NCI-H748 treated with DMSO at 0.1 percent for 48 hours (cell line): ENCODE results near the gene MRC2.
"Not testable (repeated sequence)": the region's sequence is repeated elsewhere in the genome, so short reads cannot be mapped to it uniquely, and the experiment has no call there.

Experiments
- DNase-seq: peaks from one replicate; lab custom pipeline; 2025; lab: John Stamatoyannopoulos, UW

MRC2 gene

GRCh38 chr17:62627219-62627903 lies at the start of gene MRC2:
MRC2 (plus strand) TSS chr17:62627670; CDS start chr17:62627803, 133 bp downstream.
- no peak for DNase-seq

GRCh38 chr17:62578757-62579487 lies 48.5 kb upstream of the MRC2 start:
- no peak for DNase-seq

- no peak for DNase-seq
Measured at GRCh38 chr17:62580947-62581346, 46.5 kb upstream of the MRC2 start.

GRCh38 chr17:62581764-62582163 lies 45.7 kb upstream of the MRC2 start:
- no peak for DNase-seq

GRCh38 chr17:62587554-62587953 lies 39.9 kb upstream of the MRC2 start:
- no peak for DNase-seq

GRCh38 chr17:62588109-62588508 lies 39.4 kb upstream of the MRC2 start:
- no peak for DNase-seq

DNA sequence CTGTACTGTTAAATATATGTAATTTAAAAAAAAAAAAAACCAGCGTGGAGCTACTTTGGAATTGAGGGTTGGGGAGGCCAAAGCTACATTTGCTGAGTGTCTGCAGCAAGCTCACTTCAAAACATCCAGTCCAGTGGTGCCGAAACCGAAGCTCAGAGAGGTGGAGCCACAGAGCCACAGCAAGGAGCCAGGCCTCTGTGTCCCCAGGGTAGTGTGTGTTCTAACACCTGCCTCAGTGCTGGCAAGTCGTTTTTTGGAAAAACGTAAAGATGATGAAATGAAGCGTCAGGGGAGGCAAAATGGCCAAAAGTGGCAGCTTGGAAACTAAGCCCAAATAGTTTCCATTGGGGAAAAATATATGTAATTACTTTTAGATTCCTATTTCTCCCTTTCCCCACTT lies 36.1 kb upstream of the MRC2 start:
- no peak for DNase-seq

DNA sequence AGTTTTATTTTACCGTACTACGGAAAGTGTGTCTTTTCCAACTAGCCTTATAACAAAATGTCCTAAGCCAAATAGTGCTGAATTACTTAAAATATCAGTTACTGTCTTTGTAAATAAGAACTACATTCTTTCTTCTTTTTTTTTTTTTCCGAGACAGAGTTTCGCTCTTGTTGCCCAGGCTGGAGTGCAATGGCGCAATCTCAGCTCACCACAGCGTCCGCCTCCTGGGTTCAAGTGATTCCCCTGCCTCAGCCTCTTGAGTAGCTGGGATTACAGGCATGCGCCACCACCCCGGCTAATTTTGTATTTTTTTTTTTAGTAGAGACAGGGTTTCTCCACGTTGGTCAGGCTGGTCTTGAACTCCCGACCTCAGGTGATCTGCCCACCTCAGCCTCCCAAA lies 35.6 kb upstream of the MRC2 start:
- DNase-seq = not testable (repeated sequence)

DNA sequence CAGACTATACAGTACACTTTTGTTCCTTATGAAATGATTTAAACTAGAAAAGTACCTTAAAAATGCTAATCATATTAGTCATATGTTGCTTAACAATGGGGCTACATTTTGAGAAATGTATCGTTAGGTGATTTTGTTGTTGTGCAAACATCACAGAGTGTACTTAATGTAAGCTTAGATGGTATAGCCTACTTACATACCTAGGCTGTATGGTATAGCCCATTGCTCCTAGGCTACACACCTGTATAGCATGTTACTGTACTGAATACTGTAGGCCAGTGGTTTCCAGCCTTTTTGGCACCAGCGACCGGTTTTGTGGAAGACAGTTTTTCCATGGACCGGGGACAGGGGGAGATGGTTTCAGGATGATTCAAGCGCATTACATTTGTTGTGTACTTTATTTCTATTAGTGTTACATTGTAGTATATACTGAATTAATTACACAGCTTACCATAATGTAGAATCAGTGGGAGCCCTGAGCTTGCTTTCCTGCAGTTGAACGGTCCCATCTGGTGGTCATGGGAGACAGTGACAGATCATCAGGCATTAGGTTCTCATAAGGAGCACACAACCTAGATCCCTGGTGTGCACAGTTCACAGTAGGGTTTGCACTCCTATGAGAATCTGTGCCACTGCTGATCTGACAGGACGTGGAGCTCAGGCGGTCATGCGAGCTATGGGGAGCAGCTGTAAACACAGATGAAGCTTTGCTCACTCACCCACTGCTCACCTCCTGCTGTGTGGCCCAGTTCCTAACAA lies 35.0 kb upstream of the MRC2 start:
- DNase-seq = no peak

- no peak for DNase-seq
Measured at GRCh38 chr17:62595484-62595883, 32.0 kb upstream of the MRC2 start.

DNA sequence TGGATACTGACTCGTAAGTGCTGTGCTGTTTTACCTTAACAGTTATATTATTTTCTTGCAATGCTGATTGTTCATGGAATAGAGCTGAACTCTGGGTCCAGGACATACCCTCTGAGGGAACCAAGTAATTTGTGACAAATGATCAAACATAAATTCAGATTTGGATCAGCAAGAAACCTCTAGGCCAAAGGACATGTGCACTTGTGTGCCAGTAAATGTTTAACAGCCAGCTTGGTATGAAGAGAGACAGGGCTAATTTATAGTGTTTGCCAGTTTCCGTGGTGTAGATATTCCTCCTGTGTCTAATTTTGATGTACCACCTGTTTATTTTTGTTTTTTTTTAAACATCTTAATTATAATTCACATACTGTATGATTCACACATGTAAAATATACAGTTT lies 30.8 kb upstream of the MRC2 start:
- no peak for DNase-seq

DNA sequence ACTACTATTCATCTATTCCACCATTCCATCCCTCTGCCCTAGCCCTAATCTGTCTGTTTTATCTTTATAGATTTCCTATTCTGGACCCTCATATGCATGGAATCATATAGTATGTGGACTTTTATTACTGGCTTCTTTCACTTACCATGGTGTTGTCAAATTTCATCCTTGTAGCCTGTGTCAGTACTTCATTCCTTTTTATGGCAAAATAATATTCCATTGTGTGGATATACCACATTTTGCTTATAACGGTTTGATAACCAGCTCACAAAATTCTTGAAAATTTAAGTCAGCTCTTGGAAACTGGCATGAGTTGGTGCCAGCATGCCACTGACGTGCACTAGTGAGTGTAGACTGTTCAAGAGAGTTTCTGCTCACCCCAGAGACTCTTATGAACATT lies 30.3 kb upstream of the MRC2 start:
- no peak for DNase-seq

- no peak for DNase-seq
Measured at GRCh38 chr17:62597920-62598319, 29.6 kb upstream of the MRC2 start.

DNA sequence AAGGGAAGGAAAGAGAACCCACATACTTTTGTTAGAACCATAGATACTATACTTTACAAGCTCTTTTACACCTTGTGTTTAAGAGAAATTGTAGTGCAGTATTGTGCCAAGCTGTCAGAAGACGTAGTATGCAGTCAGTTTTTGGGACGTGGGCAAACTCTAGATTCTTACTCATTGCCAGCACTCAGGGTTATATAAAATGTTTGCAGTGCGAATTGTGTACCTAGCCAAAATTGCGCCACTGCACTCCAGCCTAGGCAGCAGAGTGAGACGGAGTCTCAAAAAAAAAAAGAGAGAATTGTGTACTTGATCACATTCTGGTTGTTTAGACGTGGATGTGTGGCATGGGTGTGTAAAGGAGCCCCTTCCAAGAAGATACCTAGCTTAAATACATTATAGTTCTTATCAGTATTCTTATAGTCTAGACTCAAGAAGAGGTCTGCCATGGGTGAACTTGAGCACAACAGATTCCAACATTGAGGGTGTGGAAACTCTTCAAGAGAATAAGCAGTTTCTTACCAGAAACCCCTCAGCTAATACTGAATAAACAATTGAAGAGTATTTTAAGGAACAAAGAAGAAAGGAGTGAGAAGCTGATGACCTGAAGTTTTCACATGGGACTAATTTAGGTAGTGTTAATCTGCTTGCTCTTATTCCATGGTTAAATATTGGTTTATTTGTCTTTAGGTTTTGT lies 27.4 kb upstream of the MRC2 start:
- no peak for DNase-seq

GRCh38 chr17:62600805-62601204 lies 26.7 kb upstream of the MRC2 start:
- no peak for DNase-seq

- DNase-seq = no peak
Measured at GRCh38 chr17:62601471-62601870, 26.0 kb upstream of the MRC2 start.

DNA sequence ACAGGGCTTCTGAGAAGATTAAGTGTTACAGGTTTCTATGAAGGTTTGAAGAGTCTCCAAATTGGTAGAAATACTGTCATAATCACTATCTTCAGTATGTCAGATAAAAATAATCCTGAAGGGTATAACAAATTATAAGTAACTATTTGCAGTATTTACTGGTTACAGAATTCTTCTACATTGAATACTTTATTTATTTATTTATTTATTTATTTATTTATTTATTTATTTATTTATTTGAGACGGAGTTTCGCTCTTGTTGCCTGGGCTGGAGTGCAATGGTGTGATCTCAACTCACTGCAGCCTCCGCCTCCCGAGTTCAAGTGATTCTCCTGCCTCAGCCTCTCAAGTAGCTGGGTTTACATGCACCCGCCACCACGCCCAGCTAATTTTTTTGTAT lies 23.7 kb upstream of the MRC2 start:
- DNase-seq = not testable (repeated sequence)

GRCh38 chr17:62605588-62605987 lies 21.9 kb upstream of the MRC2 start:
- DNase-seq = no peak

DNA sequence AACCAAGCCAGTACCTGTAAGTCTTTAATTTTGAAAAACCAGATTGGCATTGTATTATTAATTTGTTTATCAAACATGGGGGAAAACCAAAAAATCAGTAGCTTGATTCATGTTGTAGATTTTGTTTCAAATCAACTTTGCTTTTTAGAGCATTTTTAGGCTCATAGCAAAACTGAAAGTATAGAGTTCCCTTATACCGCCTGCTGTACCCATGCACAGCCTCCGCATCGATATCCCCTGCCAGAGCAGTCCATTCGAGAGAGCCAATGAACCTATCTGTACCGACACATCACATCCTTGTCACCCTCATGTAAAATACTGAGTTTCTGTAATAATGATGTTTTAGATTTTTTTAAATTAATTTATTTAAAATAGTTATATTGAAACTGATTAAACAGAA lies 16.2 kb upstream of the MRC2 start:
- DNase-seq = no peak

DNA sequence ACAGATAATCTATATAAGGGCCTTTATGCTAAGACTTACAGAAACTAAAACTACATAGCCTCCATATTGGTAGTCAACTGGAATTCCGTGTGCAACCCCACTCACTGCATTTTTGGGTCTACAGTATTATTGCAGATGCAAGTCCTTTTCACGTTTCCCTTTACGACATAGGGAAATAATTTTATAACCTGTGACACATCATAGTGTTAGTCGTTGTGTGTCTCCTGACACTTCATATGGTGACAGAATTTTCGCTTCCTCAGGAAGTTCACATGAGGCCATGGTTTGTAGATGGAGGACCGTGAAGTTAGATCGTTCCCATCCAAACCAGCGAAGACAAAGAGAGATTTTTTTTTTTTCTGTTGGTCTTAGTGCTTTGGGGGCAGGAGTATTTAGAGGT lies 15.7 kb upstream of the MRC2 start:
- no peak for DNase-seq

- not testable (repeated sequence) for DNase-seq
Measured at GRCh38 chr17:62612289-62612688, 15.2 kb upstream of the MRC2 start.

DNA sequence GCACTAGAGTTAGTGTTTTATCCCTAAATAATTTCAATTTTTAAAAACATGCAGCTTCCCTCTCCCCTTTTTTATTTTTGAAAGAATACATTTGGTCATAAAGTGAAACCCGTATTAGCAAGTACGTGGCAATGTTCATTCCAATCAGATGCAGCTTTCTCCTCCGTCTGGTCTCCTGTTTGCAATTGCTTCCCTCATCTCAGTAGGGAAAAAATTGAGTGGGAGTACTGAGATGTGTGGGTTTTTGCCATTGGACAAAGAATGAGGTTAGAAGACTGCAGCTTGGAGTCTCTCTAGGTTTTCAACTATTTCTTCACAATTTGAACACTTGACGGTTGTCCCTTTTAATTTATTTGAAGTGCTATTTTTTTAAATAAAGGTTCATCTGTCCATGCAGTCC lies 14.4 kb upstream of the MRC2 start:
- DNase-seq = not testable (repeated sequence)
